Measurements from ENCODE around the gene G6PC3.
A peak's percentile ranks its signal among the peaks of the same experiment; 100 is the strongest.
"Not testable (repeated sequence)": the region's sequence is repeated elsewhere in the genome, so short reads cannot be mapped to it uniquely, and the experiment has no call there.

G6PC3 gene

GRCh38 chr17:44108440-44109311, 38.1 kb downstream of the G6PC3 start:
- no peak for DNase-seq (ENCODE audit: low spot score)

- DNase-seq (ENCODE audit: low spot score): no peak
These were observed 38.7 kb downstream of the G6PC3 start for GRCh38 chr17:44109312-44109630.

- no peak for DNase-seq (ENCODE audit: low spot score)
These were observed 39.6 kb downstream of the G6PC3 start for GRCh38 chr17:44110011-44110686.

- DNase-seq (ENCODE audit: low spot score): peak; percentile 95
These were observed 40.5 kb downstream of the G6PC3 start for GRCh38 chr17:44110823-44111633.

GRCh38 chr17:44111777-44112176, 41.2 kb downstream of the G6PC3 start:
- DNase-seq (ENCODE audit: low spot score): no peak

- DNase-seq (ENCODE audit: low spot score): no peak
These were observed 42.0 kb downstream of the G6PC3 start for GRCh38 chr17:44112284-44113280.

- DNase-seq (ENCODE audit: low spot score): no peak
These were observed 42.8 kb downstream of the G6PC3 start for GRCh38 chr17:44113382-44113781.

- DNase-seq (ENCODE audit: low spot score): no peak
These were observed 43.6 kb downstream of the G6PC3 start for GRCh38 chr17:44113868-44114840.

GRCh38 chr17:44115585-44116415, 45.3 kb downstream of the G6PC3 start:
- DNase-seq (ENCODE audit: low spot score): no peak

GRCh38 chr17:44117351-44117750, 46.8 kb downstream of the G6PC3 start:
- no peak for DNase-seq (ENCODE audit: low spot score)

- no peak for DNase-seq (ENCODE audit: low spot score)
These were observed 48.0 kb downstream of the G6PC3 start for GRCh38 chr17:44118427-44119050.

- DNase-seq (ENCODE audit: low spot score): no peak
These were observed 48.5 kb downstream of the G6PC3 start for GRCh38 chr17:44119062-44119461.

GRCh38 chr17:44119798-44120197, 49.3 kb downstream of the G6PC3 start:
- DNase-seq (ENCODE audit: low spot score): no peak

- DNase-seq (ENCODE audit: low spot score): not testable (repeated sequence)
These were observed 49.7 kb downstream of the G6PC3 start for GRCh38 chr17:44120281-44120680.

- DNase-seq (ENCODE audit: low spot score): no peak
These were observed 50.5 kb downstream of the G6PC3 start for GRCh38 chr17:44120851-44121605.

GRCh38 chr17:44121997-44122815, 51.7 kb downstream of the G6PC3 start:
- DNase-seq (ENCODE audit: low spot score): no peak

GRCh38 chr17:44122816-44123355, 52.4 kb downstream of the G6PC3 start:
- no peak for DNase-seq (ENCODE audit: low spot score)

Data from left forelimb (tissue), 1 donor.